Trophoblast cell (in vitro differentiated cells and primary cell): ENCODE measurements around the gene MPP4.
"Not testable (repeated sequence)": the region's sequence is repeated elsewhere in the genome, so short reads cannot be mapped to it uniquely, and the experiment has no call there.

Source experiments
- DNase-seq, 2 donors: peaks; one replicate each; pipeline ENCODE4 v3.0.0-alpha.2; 2016
- H2AFZ ChIP-seq: 2 replicates; pipeline ENCODE4 v1.6.1; 2013; ENCODE audit warnings: low read length, moderate library complexity, mild to moderate bottlenecking; ENCODE audit not compliant: insufficient read depth, poor library complexity
- H2AK5ac ChIP-seq: 2 replicates; pipeline ENCODE4 v1.6.1; 2013; ENCODE audit warnings: mild to moderate bottlenecking, low read length
- H2BK120ac ChIP-seq: 2 replicates; pipeline ENCODE4 v1.6.1; 2013; ENCODE audit warnings: low read length, mild to moderate bottlenecking, moderate library complexity; ENCODE audit not compliant: insufficient read depth, poor library complexity
- H2BK12ac ChIP-seq: 2 replicates; pipeline ENCODE4 v1.6.1; 2013; ENCODE audit warnings: mild to moderate bottlenecking, low read length, moderate library complexity
- H2BK5ac ChIP-seq: 2 replicates; pipeline ENCODE4 v1.6.1; 2013; ENCODE audit warnings: low read length, low read depth, moderate library complexity, mild to moderate bottlenecking; ENCODE audit not compliant: poor library complexity
- H3K14ac ChIP-seq: 2 replicates; pipeline ENCODE4 v1.6.1; 2013; ENCODE audit warnings: mild to moderate bottlenecking, low read length
- H3K18ac ChIP-seq: 2 replicates; pipeline ENCODE4 v1.6.1; 2013; ENCODE audit warnings: mild to moderate bottlenecking, low read length
- H3K23ac ChIP-seq: 2 replicates; pipeline ENCODE4 v1.6.1; 2013; ENCODE audit warnings: low read length
- H3K27ac ChIP-seq: 2 replicates; pipeline ENCODE4 v1.5.1; 2013; ENCODE audit warnings: low read depth, mild to moderate bottlenecking, inconsistent platforms, low read length, moderate library complexity
- H3K27me3 ChIP-seq: 2 replicates; pipeline ENCODE4 v1.6.1; 2013; ENCODE audit warnings: inconsistent platforms, mild to moderate bottlenecking, low read length, moderate library complexity; ENCODE audit not compliant: insufficient read depth
- H3K36me3 ChIP-seq, 2 experiments: 1 replicate in 1 of 2; 2 replicates in 1 of 2; pipeline ENCODE4 v1.6.1; 2013; ENCODE audit warnings: low read length in 2 of 2, mild to moderate bottlenecking in 2 of 2, moderate library complexity in 1 of 2; ENCODE audit not compliant: insufficient read depth in 2 of 2, control insufficient read depth in 1 of 2
- H3K4ac ChIP-seq: 2 replicates; pipeline ENCODE4 v1.6.1; 2013; ENCODE audit warnings: low read depth, mild to moderate bottlenecking, low read length, moderate library complexity
- H3K4me1 ChIP-seq, 2 experiments: 1 replicate in 1 of 2; 2 replicates in 1 of 2; pipeline ENCODE4 v1.6.1; 2013; ENCODE audit warnings: low read length in 2 of 2, mild to moderate bottlenecking in 2 of 2, moderate library complexity in 1 of 2; ENCODE audit not compliant: insufficient read depth in 2 of 2, control insufficient read depth in 1 of 2
- H3K4me2 ChIP-seq: 2 replicates; pipeline ENCODE4 v1.6.1; 2013; ENCODE audit warnings: inconsistent platforms, mild to moderate bottlenecking, low read length, moderate library complexity
- H3K4me3 ChIP-seq: 2 replicates; pipeline ENCODE4 v1.5.1; 2013; ENCODE audit warnings: mild to moderate bottlenecking, low read depth, low read length, inconsistent platforms
- H3K79me1 ChIP-seq: one replicate; pipeline ENCODE4 v1.6.1; 2013; ENCODE audit warnings: low read length
- H3K79me2 ChIP-seq: 2 replicates; pipeline ENCODE4 v1.6.1; 2013; ENCODE audit warnings: low read length, mild to moderate bottlenecking; ENCODE audit not compliant: control insufficient read depth, insufficient read depth, poor library complexity
- H3K9ac ChIP-seq: 2 replicates; pipeline ENCODE4 v1.6.1; 2013; ENCODE audit warnings: mild to moderate bottlenecking, low read length
- H3K9me3 ChIP-seq: 2 replicates; pipeline ENCODE4 v1.6.1; 2013; ENCODE audit warnings: low read depth, mild to moderate bottlenecking, control low read depth, inconsistent platforms, low read length; ENCODE audit not compliant: insufficient read depth
- H4K12ac ChIP-seq: 2 replicates; pipeline ENCODE4 v1.6.1; 2013; ENCODE audit warnings: low read depth, mild to moderate bottlenecking, low read length, moderate library complexity
- H4K8ac ChIP-seq: 2 replicates; pipeline ENCODE4 v1.6.1; 2013; ENCODE audit warnings: low read depth, mild to moderate bottlenecking, low read length, moderate library complexity
- H4K91ac ChIP-seq: one replicate; pipeline ENCODE4 v1.6.1; 2013; ENCODE audit warnings: low read depth, mild to moderate bottlenecking, low read length, moderate library complexity
- WGBS: extraction: QIAGEN DNeasy Blood & Tissue Kit; methylation state at CpG from one replicate; pipeline ENCODE4 v1.1.7; 2013; ENCODE audit warnings: missing lambda C conversion rate; ENCODE audit not compliant: insufficient read length, insufficient coverage; ENCODE audit errors: extremely low coverage; 5-methylcytosine and 5-hydroxymethylcytosine counted together

Gene MPP4

DNA sequence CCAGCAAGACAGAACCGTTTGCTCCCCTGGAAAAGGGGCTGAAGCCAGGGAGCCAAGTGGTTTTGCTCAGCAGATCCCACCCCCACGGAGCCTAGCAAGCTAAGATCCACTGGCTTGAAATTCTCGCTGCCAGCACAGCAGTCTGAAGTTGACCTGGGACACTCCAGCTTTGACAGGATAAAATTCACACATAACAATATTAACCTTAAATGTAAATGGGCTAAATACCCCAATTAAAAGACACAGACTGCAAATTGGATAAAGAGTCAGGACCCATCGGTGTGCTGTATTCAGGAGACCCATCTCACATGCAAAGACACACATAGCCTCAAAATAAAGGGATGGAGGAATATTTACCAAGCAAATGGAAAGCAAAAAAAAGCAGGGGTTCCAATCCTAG lies 27.2 kb downstream of the MPP4 start:
- H3K27me3 ChIP-seq, H3K4me2 ChIP-seq, H3K27ac ChIP-seq, H4K8ac ChIP-seq, H3K14ac ChIP-seq, H2AFZ ChIP-seq, H3K4me3 ChIP-seq, H3K23ac ChIP-seq, H2AK5ac ChIP-seq, H3K36me3 ChIP-seq, H2BK5ac ChIP-seq, H2BK12ac ChIP-seq, H3K79me1 ChIP-seq, H4K12ac ChIP-seq, DNase-seq, H3K4me1 ChIP-seq, H3K9ac ChIP-seq, H3K79me2 ChIP-seq, H3K9me3 ChIP-seq, H2BK120ac ChIP-seq, H3K4ac ChIP-seq, H3K18ac ChIP-seq, H4K91ac ChIP-seq: not testable (repeated sequence)
- no CpG with 5 or more reads among the region's 4 CpGs for WGBS

DNA sequence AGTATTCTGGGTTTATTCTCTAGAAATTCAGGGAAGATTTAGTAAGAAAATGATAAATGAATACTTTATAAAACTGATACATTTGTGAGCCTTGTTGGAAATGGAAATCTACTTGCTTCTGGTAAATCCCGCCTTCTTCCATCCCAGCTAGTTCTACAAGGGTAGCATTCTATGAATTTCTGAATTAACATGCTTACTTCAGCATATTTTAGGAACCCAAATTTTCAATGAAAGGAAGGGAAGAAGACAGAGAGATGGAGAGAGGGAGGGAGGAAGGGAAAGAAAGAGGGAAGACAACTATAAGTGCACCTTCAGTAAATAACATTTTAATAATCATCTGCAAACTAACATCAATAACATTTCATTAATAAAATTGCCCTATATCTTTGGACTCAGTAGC lies 28.6 kb downstream of the MPP4 start:
- Histone ChIP-seq H3K9ac (no peak overlapping the region), H3K36me3 (no peaks in the 10 kb centered on the region), H3K4ac (no peak overlapping the region), H3K23ac (no peak overlapping the region), H4K91ac (no peak overlapping the region), H4K8ac (no peak overlapping the region), H3K9me3 (peaks cover 1% of the 10 kb centered on the region), H3K27ac (no peak overlapping the region), H3K4me3 (no peak overlapping the region), H3K18ac (no peak overlapping the region), H3K4me1 (no peaks in the 10 kb centered on the region), H2AFZ (no peak overlapping the region), H3K14ac (no peak overlapping the region), H2BK12ac (no peak overlapping the region), H3K79me2 (no peaks in the 10 kb centered on the region), H2BK5ac (no peak overlapping the region), H4K12ac (no peak overlapping the region), H3K27me3 (no peaks in the 10 kb centered on the region), H2AK5ac (no peak overlapping the region), H2BK120ac (no peak overlapping the region), H3K4me2 (no peak overlapping the region), H3K79me1 (no peaks in the 10 kb centered on the region)
- WGBS, result no CpG with 5 or more reads among the region's 1 CpG
- DNase-seq, result no peak

DNA sequence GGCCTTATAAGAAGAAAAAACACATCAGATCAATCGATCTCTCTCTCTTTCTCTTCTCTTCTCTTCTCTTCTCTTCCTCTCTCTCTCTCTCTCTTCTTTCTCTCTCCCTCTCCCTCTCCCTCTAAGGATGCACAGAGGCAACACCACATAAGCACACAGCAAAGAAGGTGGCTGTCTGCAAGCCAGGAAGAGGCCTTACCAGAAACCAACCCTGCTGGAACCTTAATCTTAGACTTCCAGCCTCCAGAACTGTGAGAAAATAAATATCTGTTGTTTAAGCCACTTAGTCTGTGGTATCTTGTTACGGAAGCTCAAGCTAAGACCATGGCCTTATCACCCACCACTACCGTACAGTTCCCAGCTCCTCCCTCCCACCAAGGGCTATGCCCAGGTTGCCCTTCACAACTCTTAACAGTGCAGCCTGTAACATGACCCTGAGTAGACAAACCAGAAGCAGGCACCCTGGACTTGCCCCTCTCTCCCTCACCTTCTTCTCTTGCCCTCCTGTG lies 30.0 kb downstream of the MPP4 start:
- Histone ChIP-seq H3K9ac (no peak overlapping the region), H3K9me3 (no peaks in the 10 kb centered on the region), H2AK5ac (no peak overlapping the region), H2AFZ (no peak overlapping the region), H3K4ac (no peak overlapping the region), H3K27ac (no peak overlapping the region), H3K4me3 (no peak overlapping the region), H2BK12ac (no peak overlapping the region), H3K14ac (no peak overlapping the region), H3K4me1 (no peaks in the 10 kb centered on the region), H4K91ac (no peak overlapping the region), H3K4me2 (no peak overlapping the region), H3K18ac (no peak overlapping the region), H2BK5ac (no peak overlapping the region), H3K23ac (no peak overlapping the region), H3K27me3 (no peaks in the 10 kb centered on the region), H3K79me2 (no peaks in the 10 kb centered on the region), H3K79me1 (no peaks in the 10 kb centered on the region), H3K36me3 (no peaks in the 10 kb centered on the region), H4K12ac (no peak overlapping the region), H4K8ac (no peak overlapping the region), H2BK120ac (no peak overlapping the region)
- no peak for DNase-seq
- WGBS, result no CpG with 5 or more reads among the region's 3 CpGs

DNA sequence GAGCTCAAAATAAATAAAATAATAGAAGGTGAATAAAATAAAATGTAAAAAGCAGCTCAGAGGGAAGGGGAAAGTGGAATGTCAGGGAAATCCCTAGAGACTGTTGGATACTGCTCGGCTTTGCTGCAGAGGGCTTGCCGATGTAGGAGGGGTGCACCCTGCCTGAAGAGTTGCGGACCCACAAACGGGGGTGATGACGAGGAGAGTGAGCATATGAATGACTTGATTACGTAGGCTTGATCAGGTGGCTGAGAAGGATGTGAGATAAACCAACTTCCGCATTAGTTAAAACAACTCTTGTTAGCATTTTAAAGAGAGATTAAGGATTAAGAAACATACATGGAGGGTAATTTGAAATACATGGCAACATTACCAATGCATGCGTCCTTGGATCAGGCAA lies 34.1 kb downstream of the MPP4 start:
- H3K14ac ChIP-seq, result no peak overlapping the region
- H2AFZ ChIP-seq, result no peak overlapping the region
- no peak overlapping the region for H3K9ac ChIP-seq
- no peak overlapping the region for H4K8ac ChIP-seq
- no peaks in the 10 kb centered on the region for H3K36me3 ChIP-seq
- no peak overlapping the region for H3K4me3 ChIP-seq
- H3K9me3 ChIP-seq, result no peaks in the 10 kb centered on the region
- no peak overlapping the region for H2BK12ac ChIP-seq
- WGBS, result no CpG with 5 or more reads among the region's 8 CpGs
- no peak overlapping the region for H3K27ac ChIP-seq
- no peak for DNase-seq
- no peak overlapping the region for H4K12ac ChIP-seq
- H2BK5ac ChIP-seq, result no peak overlapping the region
- no peak overlapping the region for H3K23ac ChIP-seq
- no peak overlapping the region for H2AK5ac ChIP-seq
- no peak overlapping the region for H3K4me2 ChIP-seq
- no peak overlapping the region for H2BK120ac ChIP-seq
- no peak overlapping the region for H3K18ac ChIP-seq
- no peaks in the 10 kb centered on the region for H3K27me3 ChIP-seq
- H3K79me2 ChIP-seq, result no peaks in the 10 kb centered on the region
- peaks cover 0 to 2% of the 10 kb centered on the region in 2 experiments for H3K4me1 ChIP-seq
- no peak overlapping the region for H4K91ac ChIP-seq
- H3K4ac ChIP-seq, result no peak overlapping the region
- no peaks in the 10 kb centered on the region for H3K79me1 ChIP-seq
